ENCODE measurements around the gene LILRB1.
"Not testable (repeated sequence)": the region's sequence is repeated elsewhere in the genome, so short reads cannot be mapped to it uniquely, and the experiment has no call there.

Gene LILRB1

GRCh38 chr19:54630262-54630661 is at the start of gene LILRB1:
Gene LILRB1 (plus strand): TSS chr19:54630484. CDS start chr19:54631074, 590 bp downstream.
- H3K27me3 ChIP-seq (ENCODE audit: insufficient read depth, low read length); H3K4me3 ChIP-seq (ENCODE audit: low read length); H3K9me3 ChIP-seq (ENCODE audit: low read length); H3K36me3 ChIP-seq (ENCODE audit: insufficient read depth, low read length); H2AFZ ChIP-seq (ENCODE audit: low read depth, low read length); H3K4me1 ChIP-seq (ENCODE audit: insufficient read depth, low read length): not testable (repeated sequence)

GRCh38 chr19:54586397-54586796 is 43.9 kb upstream of the LILRB1 start:
- Histone ChIP-seq H3K9me3 (ENCODE audit: low read length) (no peaks in the 10 kb centered on the region), H3K36me3 (ENCODE audit: insufficient read depth, low read length) (no peaks in the 10 kb centered on the region), H3K4me1 (ENCODE audit: insufficient read depth, low read length) (no peaks in the 10 kb centered on the region), H2AFZ (ENCODE audit: low read depth, low read length) (no peak overlapping the region), H3K4me3 (ENCODE audit: low read length) (no peak overlapping the region), H3K27me3 (ENCODE audit: insufficient read depth, low read length) (no peaks in the 10 kb centered on the region)

- no peaks in the 10 kb centered on the region for H3K36me3 ChIP-seq (ENCODE audit: insufficient read depth, low read length)
- H3K9me3 ChIP-seq (ENCODE audit: low read length): no peaks in the 10 kb centered on the region
- no peaks in the 10 kb centered on the region for H3K4me1 ChIP-seq (ENCODE audit: insufficient read depth, low read length)
- H3K4me3 ChIP-seq (ENCODE audit: low read length): no peak overlapping the region
- H2AFZ ChIP-seq (ENCODE audit: low read depth, low read length): no peak overlapping the region
- H3K27me3 ChIP-seq (ENCODE audit: insufficient read depth, low read length): no peaks in the 10 kb centered on the region
Observed at GRCh38 chr19:54587026-54587425, 43.3 kb upstream of the LILRB1 start.

GRCh38 chr19:54593445-54593844 is 36.8 kb upstream of the LILRB1 start, which contains the start of gene LILRA1:
Gene LILRA1 (plus strand): TSS chr19:54593632. CDS start chr19:54594245, 613 bp downstream.
- H3K9me3 ChIP-seq (ENCODE audit: low read length); H2AFZ ChIP-seq (ENCODE audit: low read depth, low read length); H3K4me3 ChIP-seq (ENCODE audit: low read length); H3K4me1 ChIP-seq (ENCODE audit: insufficient read depth, low read length); H3K36me3 ChIP-seq (ENCODE audit: insufficient read depth, low read length): not testable (repeated sequence)
- H3K27me3 ChIP-seq (ENCODE audit: insufficient read depth, low read length): peaks cover 25% of the 10 kb centered on the region

- not testable (repeated sequence) for H3K9me3 ChIP-seq (ENCODE audit: low read length); H3K4me1 ChIP-seq (ENCODE audit: insufficient read depth, low read length); H3K36me3 ChIP-seq (ENCODE audit: insufficient read depth, low read length); H2AFZ ChIP-seq (ENCODE audit: low read depth, low read length); H3K4me3 ChIP-seq (ENCODE audit: low read length)
- H3K27me3 ChIP-seq (ENCODE audit: insufficient read depth, low read length): peaks cover 25% of the 10 kb centered on the region
Observed at GRCh38 chr19:54593931-54594626, 36.2 kb upstream of the LILRB1 start.

DNA sequence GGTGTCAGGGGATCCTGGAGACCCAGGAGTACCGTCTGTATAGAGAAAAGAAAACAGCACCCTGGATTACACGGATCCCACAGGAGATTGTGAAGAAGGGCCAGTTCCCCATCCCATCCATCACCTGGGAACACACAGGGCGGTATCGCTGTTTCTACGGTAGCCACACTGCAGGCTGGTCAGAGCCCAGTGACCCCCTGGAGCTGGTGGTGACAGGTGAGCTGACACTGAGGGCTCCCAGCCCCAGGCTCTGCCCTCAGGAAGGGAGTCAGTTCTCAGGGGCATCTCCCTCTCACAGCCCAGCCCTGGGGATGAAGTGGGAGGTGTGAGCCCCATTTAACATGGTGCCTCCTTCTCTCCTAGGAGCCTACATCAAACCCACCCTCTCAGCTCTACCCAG is 35.5 kb upstream of the LILRB1 start:
- H3K4me3 ChIP-seq (ENCODE audit: low read length): no peak overlapping the region
- H3K27me3 ChIP-seq (ENCODE audit: insufficient read depth, low read length): peaks cover 25% of the 10 kb centered on the region
- no peaks in the 10 kb centered on the region for H3K36me3 ChIP-seq (ENCODE audit: insufficient read depth, low read length)
- H3K9me3 ChIP-seq (ENCODE audit: low read length): no peaks in the 10 kb centered on the region
- no peak overlapping the region for H2AFZ ChIP-seq (ENCODE audit: low read depth, low read length)
- no peaks in the 10 kb centered on the region for H3K4me1 ChIP-seq (ENCODE audit: insufficient read depth, low read length)

GRCh38 chr19:54595680-54596436 is 34.4 kb upstream of the LILRB1 start:
- H3K36me3 ChIP-seq (ENCODE audit: insufficient read depth, low read length); H3K4me1 ChIP-seq (ENCODE audit: insufficient read depth, low read length); H3K4me3 ChIP-seq (ENCODE audit: low read length); H3K9me3 ChIP-seq (ENCODE audit: low read length); H2AFZ ChIP-seq (ENCODE audit: low read depth, low read length): not testable (repeated sequence)
- peaks cover 28% of the 10 kb centered on the region for H3K27me3 ChIP-seq (ENCODE audit: insufficient read depth, low read length)

DNA sequence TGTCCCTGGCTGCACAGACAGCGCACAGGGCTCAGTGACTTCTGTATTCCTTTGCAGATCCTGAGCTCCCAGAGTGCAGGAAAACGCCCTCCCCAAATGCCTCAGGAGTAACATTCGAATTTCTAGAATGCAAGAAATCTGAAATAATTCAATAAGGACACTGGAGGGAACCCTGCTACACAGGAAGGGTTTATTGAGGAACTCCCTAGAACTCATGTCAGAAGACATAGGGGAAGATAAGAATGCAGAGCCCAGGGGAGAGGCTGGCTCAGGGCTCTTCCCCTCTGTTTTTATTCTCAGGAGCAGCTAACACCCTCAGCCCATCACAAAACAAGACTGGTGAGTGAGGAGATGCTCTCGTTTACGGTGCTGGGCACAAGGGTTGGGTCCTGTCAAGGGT is 30.1 kb upstream of the LILRB1 start:
- no peaks in the 10 kb centered on the region for H3K36me3 ChIP-seq (ENCODE audit: insufficient read depth, low read length)
- no peak overlapping the region for H3K4me3 ChIP-seq (ENCODE audit: low read length)
- H2AFZ ChIP-seq (ENCODE audit: low read depth, low read length): no peak overlapping the region
- peaks cover 24% of the 10 kb centered on the region for H3K27me3 ChIP-seq (ENCODE audit: insufficient read depth, low read length)
- H3K4me1 ChIP-seq (ENCODE audit: insufficient read depth, low read length): no peaks in the 10 kb centered on the region
- H3K9me3 ChIP-seq (ENCODE audit: low read length): peaks cover 2% of the 10 kb centered on the region

- Histone ChIP-seq H3K4me1 (ENCODE audit: insufficient read depth, low read length) (no peaks in the 10 kb centered on the region), H3K4me3 (ENCODE audit: low read length) (no peak overlapping the region), H3K27me3 (ENCODE audit: insufficient read depth, low read length) (peaks cover 5% of the 10 kb centered on the region), H3K36me3 (ENCODE audit: insufficient read depth, low read length) (no peaks in the 10 kb centered on the region), H3K9me3 (ENCODE audit: low read length) (peaks cover 5% of the 10 kb centered on the region), H2AFZ (ENCODE audit: low read depth, low read length) (no peak overlapping the region)
Observed at GRCh38 chr19:54606230-54606629, 24.1 kb upstream of the LILRB1 start.

GRCh38 chr19:54606891-54607784 is 23.1 kb upstream of the LILRB1 start:
- Histone ChIP-seq H3K4me3 (ENCODE audit: low read length) (no peak overlapping the region), H2AFZ (ENCODE audit: low read depth, low read length) (no peak overlapping the region), H3K4me1 (ENCODE audit: insufficient read depth, low read length) (no peaks in the 10 kb centered on the region), H3K36me3 (ENCODE audit: insufficient read depth, low read length) (no peaks in the 10 kb centered on the region), H3K27me3 (ENCODE audit: insufficient read depth, low read length) (peaks cover 5% of the 10 kb centered on the region), H3K9me3 (ENCODE audit: low read length) (peaks cover 5% of the 10 kb centered on the region)

DNA sequence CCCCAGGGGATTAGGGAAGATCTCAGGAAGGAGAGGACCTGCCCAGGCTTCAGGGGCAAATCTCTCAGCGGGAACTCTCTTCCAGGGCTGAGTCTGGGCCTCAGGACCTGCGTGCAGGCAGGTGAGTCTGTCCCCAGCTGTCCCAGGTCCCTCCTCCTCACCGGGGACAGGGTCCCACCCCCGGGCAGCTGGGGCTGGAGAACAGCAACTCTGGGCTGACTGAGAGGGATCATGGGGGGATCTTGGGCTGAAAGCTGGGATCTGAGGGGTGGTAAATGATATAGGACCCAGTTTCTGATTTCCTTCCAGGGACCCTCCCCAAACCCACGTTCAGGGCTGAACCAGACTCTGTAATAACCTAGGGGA is 22.5 kb upstream of the LILRB1 start:
- H3K27me3 ChIP-seq (ENCODE audit: insufficient read depth, low read length): peaks cover 5% of the 10 kb centered on the region
- no peak overlapping the region for H3K4me3 ChIP-seq (ENCODE audit: low read length)
- H3K4me1 ChIP-seq (ENCODE audit: insufficient read depth, low read length): no peaks in the 10 kb centered on the region
- H3K36me3 ChIP-seq (ENCODE audit: insufficient read depth, low read length): no peaks in the 10 kb centered on the region
- no peak overlapping the region for H2AFZ ChIP-seq (ENCODE audit: low read depth, low read length)
- H3K9me3 ChIP-seq (ENCODE audit: low read length): peaks cover 5% of the 10 kb centered on the region

DNA sequence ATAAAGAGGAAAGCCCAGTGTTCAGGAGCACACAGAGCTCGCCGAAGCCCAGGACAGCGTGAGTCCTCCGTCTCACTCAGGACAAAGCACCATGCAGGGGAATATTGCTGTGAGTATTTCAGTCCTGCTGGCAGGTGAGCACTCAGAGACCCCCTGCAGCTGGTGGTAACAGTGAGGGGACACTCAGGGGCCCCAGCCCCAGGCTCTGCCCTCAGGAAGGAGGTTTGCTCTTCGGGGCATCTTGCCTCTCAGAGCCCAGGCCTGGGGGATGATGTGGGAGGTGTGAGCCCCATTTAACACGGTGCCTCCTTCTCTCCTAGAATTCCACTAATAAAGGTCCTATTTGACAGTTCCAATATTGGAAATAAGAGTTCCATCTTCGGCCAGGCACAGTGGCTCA is 22.1 kb upstream of the LILRB1 start:
- Histone ChIP-seq H3K9me3 (ENCODE audit: low read length) (peaks cover 5% of the 10 kb centered on the region), H3K36me3 (ENCODE audit: insufficient read depth, low read length) (no peaks in the 10 kb centered on the region), H3K4me1 (ENCODE audit: insufficient read depth, low read length) (no peaks in the 10 kb centered on the region), H3K27me3 (ENCODE audit: insufficient read depth, low read length) (peaks cover 5% of the 10 kb centered on the region), H2AFZ (ENCODE audit: low read depth, low read length) (no peak overlapping the region), H3K4me3 (ENCODE audit: low read length) (no peak overlapping the region)

DNA sequence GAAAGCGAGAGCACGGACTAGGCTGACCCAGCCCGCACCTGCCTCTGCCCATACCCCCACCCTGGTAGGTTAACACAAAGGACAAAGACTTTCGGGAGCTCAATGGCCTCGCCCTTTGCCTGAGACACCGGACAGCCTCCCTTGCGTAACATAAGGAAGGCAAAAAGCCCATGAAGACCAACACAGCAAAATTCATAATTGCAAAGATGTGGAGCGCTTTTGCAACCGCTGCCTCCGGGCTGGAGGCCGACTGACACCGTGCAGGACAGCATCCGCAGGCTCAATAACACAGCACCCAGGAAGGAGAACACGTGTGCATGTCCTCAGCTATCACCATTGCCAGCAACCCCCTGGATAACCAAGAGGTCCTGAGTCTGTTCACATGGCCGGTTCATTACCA is 21.5 kb upstream of the LILRB1 start:
- Histone ChIP-seq H3K9me3 (ENCODE audit: low read length) (peaks cover 5% of the 10 kb centered on the region), H3K4me3 (ENCODE audit: low read length) (no peak overlapping the region)

More for the DNA sequence above, 21.5 kb upstream of the LILRB1 start:
- H3K27me3 ChIP-seq (ENCODE audit: insufficient read depth, low read length): peaks cover 5% of the 10 kb centered on the region
- H3K4me1 ChIP-seq (ENCODE audit: insufficient read depth, low read length): no peaks in the 10 kb centered on the region
- no peaks in the 10 kb centered on the region for H3K36me3 ChIP-seq (ENCODE audit: insufficient read depth, low read length)
- H2AFZ ChIP-seq (ENCODE audit: low read depth, low read length): no peak overlapping the region
